K562 (cell line): ENCODE results near the gene GTF2I. TPM values are rescaled to one million over a fixed set of nuclear protein-coding genes. Genes with fewer than 3 reads are reported as not detected.

Experiments
- ARHGAP35 ChIP-seq: fragments of 450-650 bp; IDR thresholded peaks from 2 replicates; pipeline ENCODE4 v1.6.1; 2018; ENCODE audit not compliant: partially characterized antibody
- COPS2 ChIP-seq: fragments of 450-650 bp; conservative IDR thresholded peaks from 2 replicates; pipeline ENCODE4 v1.6.1; 2016; ENCODE audit warnings: mild to moderate bottlenecking, moderate library complexity
- CREBBP ChIP-seq: IDR thresholded peaks from one replicate; pipeline ENCODE4 v1.6.1; 2012; ENCODE audit warnings: low read depth, mild to moderate bottlenecking, control low read depth, inconsistent platforms, low read length
- ELF2 ChIP-seq: fragments of 250-450 bp; sonication (Bioruptor Pico); IDR thresholded peaks from 2 replicates; pipeline ENCODE4 v1.5.0; 2021; ENCODE audit warnings: mild to moderate bottlenecking
- HMG20B ChIP-seq: fragments of 250-450 bp; sonication (Bioruptor Pico); IDR thresholded peaks from 2 replicates; pipeline ENCODE4 v1.5.0; 2021; ENCODE audit warnings: mild to moderate bottlenecking
- NFYB ChIP-seq: IDR thresholded peaks from 2 replicates; pipeline ENCODE4 v1.6.1; 2011; ENCODE audit warnings: mild to moderate bottlenecking, moderate library complexity; ENCODE audit not compliant: insufficient read length; ENCODE audit errors: extremely low read depth
- PHTF2 ChIP-seq: fragments of 250-450 bp; sonication (Bioruptor Pico); IDR thresholded peaks from 2 replicates; pipeline ENCODE4 v1.5.0; 2021; ENCODE audit warnings: mild to moderate bottlenecking
- POLR2G ChIP-seq: fragments of 200-400 bp; formaldehyde crosslinking; IDR thresholded peaks from 2 replicates; pipeline ENCODE4 v1.6.1; 2017; ENCODE audit warnings: low read depth, mild to moderate bottlenecking, antibody characterized with exemption, low read length, moderate library complexity
- RBM17 ChIP-seq: fragments of 200-400 bp; formaldehyde crosslinking; IDR thresholded peaks from 2 replicates; pipeline ENCODE4 v1.6.1; 2017; ENCODE audit warnings: low read depth, mild to moderate bottlenecking, low read length, borderline replicate concordance
- SMC3 ChIP-seq: conservative IDR thresholded peaks from 2 replicates; pipeline ENCODE4 v1.6.1; 2011; ENCODE audit warnings: low read depth, low read length, improper control_type of control experiment; ENCODE audit not compliant: insufficient read depth
- STAT5A ChIP-seq: IDR thresholded peaks from 2 replicates; pipeline ENCODE4 v1.6.1; 2012; ENCODE audit warnings: low read length, inconsistent platforms, borderline replicate concordance
- TRIM24 ChIP-seq, 2 experiments: fragments of 450-650 bp; IDR thresholded peaks; 2 replicates each; pipeline ENCODE4 v1.6.1; 2016
- TSC22D4 ChIP-seq: fragments of 450-650 bp; IDR thresholded peaks from 2 replicates; pipeline ENCODE4 v1.6.1; 2016; ENCODE audit warnings: missing genetic modification characterization, missing biosample characterization, control low read depth
- ZNF311 ChIP-seq: fragments of 250-450 bp; sonication (Bioruptor Pico); IDR thresholded peaks from 2 replicates; pipeline ENCODE4 v1.4.0; 2020; ENCODE audit warnings: mild to moderate bottlenecking, moderate library complexity
- ZNF707 ChIP-seq: fragments of 250-450 bp; sonication (Bioruptor Pico); conservative IDR thresholded peaks from 2 replicates; pipeline ENCODE4 v1.8.0; 2022; ENCODE audit warnings: inconsistent platforms, mild to moderate bottlenecking, moderate library complexity
- polyA plus RNA-seq, 8 experiments: library from polyadenylated mRNA; depleted of rRNA in 4 of 8; stranded (reverse) in 5 of 8; unstranded in 3 of 8; fragments of >200 nt; fragmentation: Nextera tagmentation in 2 of 8; fragmentation: Illumina TruSeq in 1 of 8; extraction: Ambion mirVana in 2 of 8; extraction: Trizol in 1 of 8; gene quantifications; 2 replicates each; pipeline versions ENCODE4 v1.2.1 to v1.2.3, GENCODE V29; 2011 to 2014; ENCODE audit warnings: inconsistent platforms in 1 of 8, missing spikeins in 1 of 8
- total RNA-seq, 7 experiments: library from RNA; depleted of rRNA in 6 of 7; stranded (reverse); fragments of >200 nt in 6 of 7; fragmentation: Illumina TruSeq in 2 of 7; extraction: Trizol in 2 of 7; gene quantifications; 2 replicates each; pipeline versions ENCODE4 v1.2.1 to v1.2.3, GENCODE V29; 2011 to 2021; ENCODE audit warnings: low replicate concordance in 1 of 7
- TF ChIP-seq, protein P1 (sequence below): fragments of 200-800 bp; sonication (Bioruptor generic); IDR thresholded peaks from 2 replicates; pipeline ENCODE4 v1.6.1; 2017; ENCODE audit warnings: missing genetic modification characterization, missing compliant biosample characterization
- TF ChIP-seq, protein P2 (sequence below): fragments of 250-450 bp; sonication (Bioruptor Pico); IDR thresholded peaks from 2 replicates; pipeline ENCODE4 v1.5.0; 2021; ENCODE audit warnings: mild to moderate bottlenecking, borderline replicate concordance
- TF ChIP-seq, protein P3 (sequence below), 2 experiments: fragments of 200-800 bp in 1 of 2; sonication (Bioruptor generic) in 1 of 2; sonication (generic) in 1 of 2; formaldehyde crosslinking in 1 of 2; IDR thresholded peaks in 1 of 2; conservative IDR thresholded peaks in 1 of 2; 2 replicates each; pipeline versions ENCODE4 v1.5.0 to v1.6.1; 2016 to 2020; ENCODE audit warnings: missing compliant biosample characterization in 1 of 2, missing genetic modification characterization in 1 of 2, missing genetic modification reagents in 1 of 2
- TF ChIP-seq, protein P4 (sequence below), 2 experiments: fragments of 450-650 bp in 1 of 2; sonication (generic) in 1 of 2; formaldehyde crosslinking in 1 of 2; IDR thresholded peaks in 1 of 2; conservative IDR thresholded peaks in 1 of 2; 2 replicates each; pipeline versions ENCODE4 v1.6.1 to v1.8.1; 2016 to 2023; ENCODE audit warnings: mild to moderate bottlenecking in 2 of 2, moderate library complexity in 2 of 2, inconsistent platforms in 1 of 2, missing genetic modification reagents in 1 of 2
- TF ChIP-seq, protein P5 (sequence below): sonication (generic); formaldehyde crosslinking; IDR thresholded peaks from 2 replicates; pipeline ENCODE4 v1.8.0; 2022; ENCODE audit warnings: mild to moderate bottlenecking, low read depth, missing genetic modification reagents

The GTF2I gene
- total and polyA plus RNA-seq, 9 of the 15 experiments (the other 6 are each of a cell fraction or from before 2014, with no cell fraction given) = 8.4 to 161 (median 90.0) TPM

DNA sequence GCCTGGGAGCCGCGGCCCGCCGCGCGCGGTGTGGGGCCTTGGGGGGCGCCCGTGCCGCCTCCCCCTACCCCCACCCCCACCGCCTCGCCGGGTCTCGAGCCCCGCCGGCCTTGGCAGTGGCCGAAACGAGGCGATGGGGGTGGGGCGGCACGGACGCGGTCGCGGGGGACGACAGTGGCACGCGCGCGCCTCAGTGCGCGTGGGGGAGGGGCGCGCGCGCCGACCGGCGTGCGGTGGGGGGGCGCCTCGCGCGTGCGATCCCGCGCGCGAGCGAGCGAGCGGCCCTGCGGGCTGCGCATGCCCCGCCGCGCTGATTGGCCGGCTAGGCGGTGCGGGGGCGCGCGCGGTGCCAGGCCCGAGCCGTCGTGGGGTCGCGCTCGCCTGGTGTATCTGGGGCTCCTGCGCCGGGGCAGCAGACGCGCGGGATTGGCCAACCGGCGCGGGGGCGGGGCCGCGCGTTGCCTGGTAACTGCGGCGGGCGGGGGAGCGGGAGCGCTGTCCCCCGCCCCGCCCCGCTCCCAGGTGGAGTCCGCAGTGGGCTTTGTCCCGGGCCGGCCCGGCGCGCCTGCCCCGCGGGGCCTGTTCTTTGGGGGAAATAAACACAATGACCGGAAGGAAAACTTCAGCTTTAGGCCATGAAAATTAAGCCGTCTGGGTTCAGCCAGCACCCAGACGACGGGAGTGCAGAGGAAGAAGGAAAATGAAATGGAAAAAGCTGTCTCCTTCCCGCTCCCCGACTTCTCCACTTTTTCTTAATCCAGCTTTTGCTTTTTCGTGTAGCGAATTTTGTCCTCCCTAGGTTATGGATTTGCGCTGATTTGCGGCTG lies 873 bp downstream of the GTF2I start (continued):
- TF ChIP-seq, protein P1, sequence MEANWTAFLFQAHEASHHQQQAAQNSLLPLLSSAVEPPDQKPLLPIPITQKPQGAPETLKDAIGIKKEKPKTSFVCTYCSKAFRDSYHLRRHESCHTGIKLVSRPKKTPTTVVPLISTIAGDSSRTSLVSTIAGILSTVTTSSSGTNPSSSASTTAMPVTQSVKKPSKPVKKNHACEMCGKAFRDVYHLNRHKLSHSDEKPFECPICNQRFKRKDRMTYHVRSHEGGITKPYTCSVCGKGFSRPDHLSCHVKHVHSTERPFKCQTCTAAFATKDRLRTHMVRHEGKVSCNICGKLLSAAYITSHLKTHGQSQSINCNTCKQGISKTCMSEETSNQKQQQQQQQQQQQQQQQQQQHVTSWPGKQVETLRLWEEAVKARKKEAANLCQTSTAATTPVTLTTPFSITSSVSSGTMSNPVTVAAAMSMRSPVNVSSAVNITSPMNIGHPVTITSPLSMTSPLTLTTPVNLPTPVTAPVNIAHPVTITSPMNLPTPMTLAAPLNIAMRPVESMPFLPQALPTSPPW (CRISPR knock-in tag) = peak; percentile 83
- no peak for TF ChIP-seq ELF2 (CRISPR knock-in tag)
- TF ChIP-seq ZNF707 (CRISPR knock-in tag) = no peak
- TF ChIP-seq RBM17 = no peak
- TF ChIP-seq SMC3 = no peak
- TF ChIP-seq TSC22D4 = no peak
- TF ChIP-seq, protein P2, sequence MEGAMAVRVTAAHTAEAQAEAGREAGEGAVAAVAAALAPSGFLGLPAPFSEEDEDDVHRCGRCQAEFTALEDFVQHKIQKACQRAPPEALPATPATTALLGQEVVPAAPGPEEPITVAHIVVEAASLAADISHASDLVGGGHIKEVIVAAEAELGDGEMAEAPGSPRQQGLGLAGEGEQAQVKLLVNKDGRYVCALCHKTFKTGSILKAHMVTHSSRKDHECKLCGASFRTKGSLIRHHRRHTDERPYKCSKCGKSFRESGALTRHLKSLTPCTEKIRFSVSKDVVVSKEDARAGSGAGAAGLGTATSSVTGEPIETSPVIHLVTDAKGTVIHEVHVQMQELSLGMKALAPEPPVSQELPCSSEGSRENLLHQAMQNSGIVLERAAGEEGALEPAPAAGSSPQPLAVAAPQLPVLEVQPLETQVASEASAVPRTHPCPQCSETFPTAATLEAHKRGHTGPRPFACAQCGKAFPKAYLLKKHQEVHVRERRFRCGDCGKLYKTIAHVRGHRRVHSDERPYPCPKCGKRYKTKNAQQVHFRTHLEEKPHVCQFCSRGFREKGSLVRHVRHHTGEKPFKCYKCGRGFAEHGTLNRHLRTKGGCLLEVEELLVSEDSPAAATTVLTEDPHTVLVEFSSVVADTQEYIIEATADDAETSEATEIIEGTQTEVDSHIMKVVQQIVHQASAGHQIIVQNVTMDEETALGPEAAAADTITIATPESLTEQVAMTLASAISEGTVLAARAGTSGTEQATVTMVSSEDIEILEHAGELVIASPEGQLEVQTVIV (CRISPR knock-in tag) = no peak
- peak; percentile 89 for TF ChIP-seq NFYB
- no peak for TF ChIP-seq PHTF2
- TF ChIP-seq COPS2 = no peak
- TF ChIP-seq HMG20B (CRISPR knock-in tag) = no peak
- no peak for TF ChIP-seq CREBBP
- TF ChIP-seq, protein P3, sequence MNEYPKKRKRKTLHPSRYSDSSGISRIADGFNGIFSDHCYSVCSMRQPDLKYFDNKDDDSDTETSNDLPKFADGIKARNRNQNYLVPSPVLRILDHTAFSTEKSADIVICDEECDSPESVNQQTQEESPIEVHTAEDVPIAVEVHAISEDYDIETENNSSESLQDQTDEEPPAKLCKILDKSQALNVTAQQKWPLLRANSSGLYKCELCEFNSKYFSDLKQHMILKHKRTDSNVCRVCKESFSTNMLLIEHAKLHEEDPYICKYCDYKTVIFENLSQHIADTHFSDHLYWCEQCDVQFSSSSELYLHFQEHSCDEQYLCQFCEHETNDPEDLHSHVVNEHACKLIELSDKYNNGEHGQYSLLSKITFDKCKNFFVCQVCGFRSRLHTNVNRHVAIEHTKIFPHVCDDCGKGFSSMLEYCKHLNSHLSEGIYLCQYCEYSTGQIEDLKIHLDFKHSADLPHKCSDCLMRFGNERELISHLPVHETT (CRISPR knock-in tag; conservative IDR thresholded peaks at IDR 0.05 in 1 of 2, IDR thresholded peaks at IDR 0.05 in 1 of 2) = peak in 1 of 2 experiments; percentile 90; a peak in 2 of 4 replicates
- TF ChIP-seq STAT5A = no peak
- no peak for TF ChIP-seq ARHGAP35
- TF ChIP-seq, protein P4, sequence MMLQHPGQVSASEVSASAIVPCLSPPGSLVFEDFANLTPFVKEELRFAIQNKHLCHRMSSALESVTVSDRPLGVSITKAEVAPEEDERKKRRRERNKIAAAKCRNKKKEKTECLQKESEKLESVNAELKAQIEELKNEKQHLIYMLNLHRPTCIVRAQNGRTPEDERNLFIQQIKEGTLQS (IDR thresholded peaks at IDR 0.05) = no peak
- TF ChIP-seq, protein P4 (CRISPR knock-in tag; conservative IDR thresholded peaks at IDR 0.05) = no peak
- TF ChIP-seq ZNF311 = no peak
- peak; percentile 76 for TF ChIP-seq POLR2G
- TF ChIP-seq, protein P5, sequence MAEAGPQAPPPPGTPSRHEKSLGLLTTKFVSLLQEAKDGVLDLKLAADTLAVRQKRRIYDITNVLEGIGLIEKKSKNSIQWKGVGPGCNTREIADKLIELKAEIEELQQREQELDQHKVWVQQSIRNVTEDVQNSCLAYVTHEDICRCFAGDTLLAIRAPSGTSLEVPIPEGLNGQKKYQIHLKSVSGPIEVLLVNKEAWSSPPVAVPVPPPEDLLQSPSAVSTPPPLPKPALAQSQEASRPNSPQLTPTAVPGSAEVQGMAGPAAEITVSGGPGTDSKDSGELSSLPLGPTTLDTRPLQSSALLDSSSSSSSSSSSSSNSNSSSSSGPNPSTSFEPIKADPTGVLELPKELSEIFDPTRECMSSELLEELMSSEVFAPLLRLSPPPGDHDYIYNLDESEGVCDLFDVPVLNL (CRISPR knock-in tag) = no peak
- no peak for TF ChIP-seq TRIM24 (IDR thresholded peaks at IDR 0.05)
